Neural progenitor cell (in vitro differentiated cells): ENCODE results near the gene GALNT8. TPM values are rescaled to one million over a fixed set of nuclear protein-coding genes. Genes with fewer than 3 reads are reported as not detected.
A peak's percentile ranks its signal among the peaks of the same experiment; 100 is the strongest.

Experiments
- DNase-seq: peaks from one replicate; pipeline ENCODE4 v3.0.0-alpha.2; 2016; ENCODE audit warnings: low spot score
- H2AFZ ChIP-seq: fragments of 200-600 bp; sonication (generic); replicated peaks from 2 replicates; pipeline ENCODE4 v1.6.1; 2016; ENCODE audit warnings: antibody characterized with exemption
- H3F3A ChIP-seq: fragments of 200-600 bp; sonication (generic); 2 replicates; pipeline ENCODE4 v1.6.1; 2016; ENCODE audit warnings: antibody characterized with exemption, low read depth
- H3K27ac ChIP-seq: fragments of 200-600 bp; sonication (generic); 2 replicates; pipeline ENCODE4 v1.5.1; 2016; ENCODE audit warnings: mild to moderate bottlenecking
- H3K27me3 ChIP-seq: fragments of 200-600 bp; sonication (generic); 2 replicates; pipeline ENCODE4 v1.6.1; 2016; ENCODE audit warnings: mild to moderate bottlenecking, moderate library complexity
- H3K36me3 ChIP-seq: fragments of 200-600 bp; sonication (generic); 2 replicates; pipeline ENCODE4 v1.5.1; 2016
- H3K4me1 ChIP-seq: fragments of 200-600 bp; sonication (generic); 2 replicates; pipeline ENCODE4 v1.6.1; 2016; ENCODE audit warnings: mixed run types
- H3K4me2 ChIP-seq: fragments of 200-600 bp; sonication (generic); 2 replicates; pipeline ENCODE4 v1.6.1; 2016
- H3K4me3 ChIP-seq: fragments of 200-600 bp; sonication (generic); 2 replicates; pipeline ENCODE4 v1.5.1; 2016
- H3K79me2 ChIP-seq: fragments of 200-600 bp; sonication (generic); 2 replicates; pipeline ENCODE4 v1.6.1; 2016; ENCODE audit warnings: low read depth
- H3K9ac ChIP-seq: fragments of 200-600 bp; sonication (generic); 2 replicates; pipeline ENCODE4 v1.6.1; 2016
- H3K9me3 ChIP-seq: fragments of 200-600 bp; sonication (generic); 2 replicates; pipeline ENCODE4 v1.5.1; 2016; ENCODE audit warnings: low read depth
- H4K20me1 ChIP-seq: fragments of 200-600 bp; sonication (generic); 2 replicates; pipeline ENCODE4 v1.6.1; 2016; ENCODE audit warnings: low read depth
- H3K27ac Mint-ChIP-seq: 3 replicates; pipeline ENCODE4 v1.8.0; 2021; ENCODE audit warnings: mixed read lengths
- H3K27me3 Mint-ChIP-seq: 2 replicates; pipeline ENCODE4 v1.8.0; 2022; ENCODE audit warnings: low read depth, mild to moderate bottlenecking, inconsistent platforms, moderate library complexity, mixed read lengths; ENCODE audit not compliant: insufficient read depth
- H3K36me3 Mint-ChIP-seq: 3 replicates; pipeline ENCODE4 v1.8.0; 2021; ENCODE audit warnings: mixed read lengths
- H3K4me1 Mint-ChIP-seq: 3 replicates; pipeline ENCODE4 v1.8.0; 2021; ENCODE audit warnings: mixed read lengths
- H3K4me3 Mint-ChIP-seq: 3 replicates; pipeline ENCODE4 v1.8.0; 2021; ENCODE audit warnings: mild to moderate bottlenecking, moderate library complexity, mixed read lengths
- H3K9me3 Mint-ChIP-seq: 3 replicates; pipeline ENCODE4 v1.8.0; 2020; ENCODE audit warnings: mixed read lengths
- CTCF ChIP-seq: fragments of 200-600 bp; sonication (generic); IDR thresholded peaks from 2 replicates; pipeline ENCODE4 v1.5.1; 2017; ENCODE audit warnings: antibody characterized with exemption, mild to moderate bottlenecking
- EZH2 ChIP-seq: fragments of 200-600 bp; sonication (generic); IDR thresholded peaks from 2 replicates; pipeline ENCODE4 v1.6.1; 2017; ENCODE audit warnings: antibody characterized with exemption, mild to moderate bottlenecking, moderate library complexity
- EZH2phosphoT487 ChIP-seq: fragments of 200-600 bp; sonication (generic); IDR thresholded peaks from 2 replicates; pipeline ENCODE4 v1.6.1; 2017; ENCODE audit warnings: antibody characterized with exemption
- total RNA-seq: library from RNA; depleted of rRNA; stranded (reverse); fragments of >200 nt; gene quantifications from 2 replicates; pipeline ENCODE4 v1.2.3, GENCODE V29; 2015; ENCODE audit warnings: low replicate concordance

The GALNT8 gene
- total RNA-seq, 1 donor from 2014 or later, result 2.6 TPM

- Histone ChIP-seq H3K4me3 (no peak overlapping the region), H3K4me1 (peaks cover 15% of the 10 kb centered on the region), H3K4me2 (no peak overlapping the region), H3K27me3 (peaks cover 54% of the 10 kb centered on the region), H4K20me1 (peaks cover 6% of the 10 kb centered on the region), H3K79me2 (no peaks in the 10 kb centered on the region), H2AFZ (no peak overlapping the region), H3K27ac (no peak overlapping the region), H3F3A (peaks cover 30% of the 10 kb centered on the region), H3K9me3 (no peaks in the 10 kb centered on the region), H3K36me3 (no peaks in the 10 kb centered on the region), H3K9ac (no peak overlapping the region)
- Mint-ChIP-seq H3K27ac (no peak overlapping the region), H3K27me3 (peaks cover 35% of the 10 kb centered on the region), H3K36me3 (peaks cover 6% of the 10 kb centered on the region), H3K9me3 (peaks cover 3% of the 10 kb centered on the region), H3K4me1 (peaks cover 3% of the 10 kb centered on the region), H3K4me3 (no peak overlapping the region)
- DNase-seq, result no peak
- no peak for TF ChIP-seq EZH2
- no peak for TF ChIP-seq EZH2phosphoT487
Measured at GRCh38 chr12:4806439-4807115, 86.4 kb downstream of the GALNT8 start.

- peak; percentile 15 for DNase-seq
- H3K4me1 ChIP-seq, result peaks cover 15% of the 10 kb centered on the region
- H3K9me3 ChIP-seq, result no peaks in the 10 kb centered on the region
- H3K9ac ChIP-seq, result no peak overlapping the region
- peaks cover 60% of the 10 kb centered on the region for H3K27me3 ChIP-seq
- no peaks in the 10 kb centered on the region for H3K36me3 ChIP-seq
- no peak overlapping the region for H3K4me3 ChIP-seq
- H3K27me3 Mint-ChIP-seq, result peaks cover 39% of the 10 kb centered on the region
- peaks cover 8% of the 10 kb centered on the region for H3K36me3 Mint-ChIP-seq
- no peaks in the 10 kb centered on the region for H3K79me2 ChIP-seq
- no peak overlapping the region for H3K27ac ChIP-seq
- H3K4me3 Mint-ChIP-seq, result no peak overlapping the region
- peaks cover 3% of the 10 kb centered on the region for H3K9me3 Mint-ChIP-seq
- H3K4me1 Mint-ChIP-seq, result peaks cover 3% of the 10 kb centered on the region
- H3K27ac Mint-ChIP-seq, result no peak overlapping the region
- H2AFZ ChIP-seq, result no peak overlapping the region
- peaks cover 30% of the 10 kb centered on the region for H3F3A ChIP-seq
- H4K20me1 ChIP-seq, result peaks cover 6% of the 10 kb centered on the region
- no peak for TF ChIP-seq CTCF
- no peak for TF ChIP-seq EZH2phosphoT487
- no peak for TF ChIP-seq EZH2
- H3K4me2 ChIP-seq, result no peak overlapping the region
Measured at GRCh38 chr12:4807116-4807783, 87.0 kb downstream of the GALNT8 start.

- Histone ChIP-seq H2AFZ (no peak overlapping the region), H3K4me3 (no peak overlapping the region), H3K9ac (no peak overlapping the region), H3K27me3 (peaks cover 65% of the 10 kb centered on the region), H3K79me2 (no peaks in the 10 kb centered on the region), H3F3A (peaks cover 30% of the 10 kb centered on the region), H3K9me3 (no peaks in the 10 kb centered on the region), H3K36me3 (no peaks in the 10 kb centered on the region), H3K27ac (no peak overlapping the region), H4K20me1 (peaks cover 6% of the 10 kb centered on the region), H3K4me1 (peaks cover 15% of the 10 kb centered on the region), H3K4me2 (no peak overlapping the region)
- Mint-ChIP-seq H3K4me1 (peaks cover 3% of the 10 kb centered on the region), H3K27me3 (peaks cover 39% of the 10 kb centered on the region), H3K4me3 (no peak overlapping the region), H3K9me3 (peaks cover 3% of the 10 kb centered on the region), H3K27ac (no peak overlapping the region), H3K36me3 (peaks cover 8% of the 10 kb centered on the region)
- DNase-seq, result no peak
- TF ChIP-seq EZH2, result no peak
- no peak for TF ChIP-seq EZH2phosphoT487
- no peak for TF ChIP-seq CTCF
Measured at GRCh38 chr12:4807813-4808212, 87.6 kb downstream of the GALNT8 start.

GRCh38 chr12:4809013-4809448, 88.8 kb downstream of the GALNT8 start:
- peaks cover 30% of the 10 kb centered on the region for H3F3A ChIP-seq
- Mint-ChIP-seq H3K27ac (no peak overlapping the region), H3K4me1 (peaks cover 12% of the 10 kb centered on the region), H3K27me3 (peaks cover 37% of the 10 kb centered on the region), H3K4me3 (peak overlapping the region; percentile 86), H3K36me3 (peaks cover 8% of the 10 kb centered on the region), H3K9me3 (peaks cover 3% of the 10 kb centered on the region)
- TF ChIP-seq EZH2phosphoT487 (peak; percentile 17), CTCF (no peak), EZH2 (no peak)
- peaks cover 18% of the 10 kb centered on the region for H3K4me1 ChIP-seq
- peak overlapping the region; percentile 100 for H3K4me2 ChIP-seq
- H3K27me3 ChIP-seq, result peaks cover 65% of the 10 kb centered on the region
- H3K36me3 ChIP-seq, result no peaks in the 10 kb centered on the region
- no peaks in the 10 kb centered on the region for H3K79me2 ChIP-seq
- H3K27ac ChIP-seq, result no peak overlapping the region
- H3K9ac ChIP-seq, result no peak overlapping the region
- H2AFZ ChIP-seq, result peak overlapping the region; percentile 100
- H3K9me3 ChIP-seq, result no peaks in the 10 kb centered on the region
- H3K4me3 ChIP-seq, result peak overlapping the region; percentile 87
- DNase-seq, result peak; percentile 79
- H4K20me1 ChIP-seq, result peaks cover 6% of the 10 kb centered on the region
